ENCODE data around the gene CSTF1. TPM values are rescaled to one million over a fixed set of nuclear protein-coding genes. Genes with fewer than 3 reads are reported as not detected.

CSTF1 gene
- total and polyA plus RNA-seq, 4 donors: 11.9 to 20.2 (median 16.0) TPM

DNA sequence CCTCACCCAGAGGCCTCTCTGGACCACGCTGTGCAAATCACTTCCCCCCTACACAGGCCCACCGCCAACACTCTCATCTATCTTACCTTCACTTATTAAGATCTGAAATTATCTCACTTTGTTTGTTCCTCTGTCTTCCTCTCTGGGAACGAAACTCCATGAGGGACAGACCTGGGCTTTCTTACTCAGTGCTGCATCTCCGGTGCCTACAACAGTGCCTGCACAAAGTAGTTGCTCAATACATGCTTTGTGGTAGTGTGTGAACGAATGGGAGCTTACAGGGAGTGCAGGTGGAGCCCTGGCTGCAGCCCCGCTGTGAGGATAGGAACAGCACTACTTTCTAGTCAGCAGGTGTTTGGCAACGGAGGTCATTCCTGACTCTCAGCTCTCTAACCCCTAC is 25.0 kb downstream of the CSTF1 start:
- H3K36me3 ChIP-seq (ENCODE audit: control insufficient read depth in 4 of 4, insufficient read depth in 3 of 4, low read depth in 1 of 4, low read length in 3 of 4): no peaks in the 10 kb centered on the region
- no peak for DNase-seq (ENCODE audit: low spot score)
- no peak overlapping the region for H3K9ac ChIP-seq (ENCODE audit: low read depth in 1 of 2, low read length in 2 of 2)
- whole genome bisulfite sequencing: 95% methylated on average over 7 of the region's 7 CpGs
- peaks cover 0 to 8% (median 5%) of the 10 kb centered on the region in 4 donors for H3K4me1 ChIP-seq (ENCODE audit: control insufficient read depth in 4 of 4, insufficient read depth in 4 of 4, low read length in 3 of 4)
- H3K27me3 ChIP-seq (ENCODE audit: control insufficient read depth in 4 of 4, insufficient read depth in 4 of 4, low read length in 3 of 4): no peaks in the 10 kb centered on the region
- no peaks in the 10 kb centered on the region for H3K9me3 ChIP-seq (ENCODE audit: control insufficient read depth in 4 of 4, low read length in 3 of 4)
- H3K4me3 ChIP-seq (ENCODE audit: low read depth in 1 of 3, low read length in 3 of 3): no peak overlapping the region
- no peak overlapping the region for H3K27ac ChIP-seq (ENCODE audit: low read depth in 1 of 2, low read length in 2 of 2)
- TF ChIP-seq FOXA2 (IDR thresholded peaks at IDR 0.05) (no peak), HNF4A (conservative IDR thresholded peaks at IDR 0.05) (no peak), JUND (IDR thresholded peaks at IDR 0.05) (no peak), SP1 (IDR thresholded peaks at IDR 0.05) (no peak), GABPA (IDR thresholded peaks at IDR 0.05 in 1 of 2, conservative IDR thresholded peaks at IDR 0.05 in 1 of 2) (no peak), HNF4G (IDR thresholded peaks at IDR 0.05) (no peak), RXRA (IDR thresholded peaks at IDR 0.05) (no peak), FOXA1 (IDR thresholded peaks at IDR 0.05) (no peak), YY1 (IDR thresholded peaks at IDR 0.05) (no peak), CTCF (IDR thresholded peaks at IDR 0.05; ENCODE audit: low read depth, low read length, missing input control) (no peak), NR2F2 (IDR thresholded peaks at IDR 0.05) (no peak), EGR1 (IDR thresholded peaks at IDR 0.05; ENCODE audit: low read depth in 2 of 2) (no peak), RAD21 (IDR thresholded peaks at IDR 0.05) (no peak), MAX (IDR thresholded peaks at IDR 0.05) (no peak), TAF1 (conservative IDR thresholded peaks at IDR 0.05) (no peak)
- TF ChIP-seq, protein P1, sequence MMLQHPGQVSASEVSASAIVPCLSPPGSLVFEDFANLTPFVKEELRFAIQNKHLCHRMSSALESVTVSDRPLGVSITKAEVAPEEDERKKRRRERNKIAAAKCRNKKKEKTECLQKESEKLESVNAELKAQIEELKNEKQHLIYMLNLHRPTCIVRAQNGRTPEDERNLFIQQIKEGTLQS (IDR thresholded peaks at IDR 0.05): no peak
- TF ChIP-seq, protein P2, sequence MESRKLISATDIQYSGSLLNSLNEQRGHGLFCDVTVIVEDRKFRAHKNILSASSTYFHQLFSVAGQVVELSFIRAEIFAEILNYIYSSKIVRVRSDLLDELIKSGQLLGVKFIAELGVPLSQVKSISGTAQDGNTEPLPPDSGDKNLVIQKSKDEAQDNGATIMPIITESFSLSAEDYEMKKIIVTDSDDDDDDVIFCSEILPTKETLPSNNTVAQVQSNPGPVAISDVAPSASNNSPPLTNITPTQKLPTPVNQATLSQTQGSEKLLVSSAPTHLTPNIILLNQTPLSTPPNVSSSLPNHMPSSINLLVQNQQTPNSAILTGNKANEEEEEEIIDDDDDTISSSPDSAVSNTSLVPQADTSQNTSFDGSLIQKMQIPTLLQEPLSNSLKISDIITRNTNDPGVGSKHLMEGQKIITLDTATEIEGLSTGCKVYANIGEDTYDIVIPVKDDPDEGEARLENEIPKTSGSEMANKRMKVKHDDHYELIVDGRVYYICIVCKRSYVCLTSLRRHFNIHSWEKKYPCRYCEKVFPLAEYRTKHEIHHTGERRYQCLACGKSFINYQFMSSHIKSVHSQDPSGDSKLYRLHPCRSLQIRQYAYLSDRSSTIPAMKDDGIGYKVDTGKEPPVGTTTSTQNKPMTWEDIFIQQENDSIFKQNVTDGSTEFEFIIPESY (IDR thresholded peaks at IDR 0.05): no peak
- TF ChIP-seq, protein P3, sequence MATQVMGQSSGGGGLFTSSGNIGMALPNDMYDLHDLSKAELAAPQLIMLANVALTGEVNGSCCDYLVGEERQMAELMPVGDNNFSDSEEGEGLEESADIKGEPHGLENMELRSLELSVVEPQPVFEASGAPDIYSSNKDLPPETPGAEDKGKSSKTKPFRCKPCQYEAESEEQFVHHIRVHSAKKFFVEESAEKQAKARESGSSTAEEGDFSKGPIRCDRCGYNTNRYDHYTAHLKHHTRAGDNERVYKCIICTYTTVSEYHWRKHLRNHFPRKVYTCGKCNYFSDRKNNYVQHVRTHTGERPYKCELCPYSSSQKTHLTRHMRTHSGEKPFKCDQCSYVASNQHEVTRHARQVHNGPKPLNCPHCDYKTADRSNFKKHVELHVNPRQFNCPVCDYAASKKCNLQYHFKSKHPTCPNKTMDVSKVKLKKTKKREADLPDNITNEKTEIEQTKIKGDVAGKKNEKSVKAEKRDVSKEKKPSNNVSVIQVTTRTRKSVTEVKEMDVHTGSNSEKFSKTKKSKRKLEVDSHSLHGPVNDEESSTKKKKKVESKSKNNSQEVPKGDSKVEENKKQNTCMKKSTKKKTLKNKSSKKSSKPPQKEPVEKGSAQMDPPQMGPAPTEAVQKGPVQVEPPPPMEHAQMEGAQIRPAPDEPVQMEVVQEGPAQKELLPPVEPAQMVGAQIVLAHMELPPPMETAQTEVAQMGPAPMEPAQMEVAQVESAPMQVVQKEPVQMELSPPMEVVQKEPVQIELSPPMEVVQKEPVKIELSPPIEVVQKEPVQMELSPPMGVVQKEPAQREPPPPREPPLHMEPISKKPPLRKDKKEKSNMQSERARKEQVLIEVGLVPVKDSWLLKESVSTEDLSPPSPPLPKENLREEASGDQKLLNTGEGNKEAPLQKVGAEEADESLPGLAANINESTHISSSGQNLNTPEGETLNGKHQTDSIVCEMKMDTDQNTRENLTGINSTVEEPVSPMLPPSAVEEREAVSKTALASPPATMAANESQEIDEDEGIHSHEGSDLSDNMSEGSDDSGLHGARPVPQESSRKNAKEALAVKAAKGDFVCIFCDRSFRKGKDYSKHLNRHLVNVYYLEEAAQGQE (IDR thresholded peaks at IDR 0.05): no peak

All from liver (tissue), 9 donors.